HG02759 (cell line): ENCODE measurements around the gene RASD1.

Experiments
- ATAC-seq: cut with Tn5 transposase; IDR thresholded peaks from one replicate; pipeline ENCODE4 v1.9.1; 2021; ENCODE audit warnings: mild to moderate bottlenecking, moderate library complexity; ENCODE audit not compliant: unreplicated experiment

RASD1 gene

DNA sequence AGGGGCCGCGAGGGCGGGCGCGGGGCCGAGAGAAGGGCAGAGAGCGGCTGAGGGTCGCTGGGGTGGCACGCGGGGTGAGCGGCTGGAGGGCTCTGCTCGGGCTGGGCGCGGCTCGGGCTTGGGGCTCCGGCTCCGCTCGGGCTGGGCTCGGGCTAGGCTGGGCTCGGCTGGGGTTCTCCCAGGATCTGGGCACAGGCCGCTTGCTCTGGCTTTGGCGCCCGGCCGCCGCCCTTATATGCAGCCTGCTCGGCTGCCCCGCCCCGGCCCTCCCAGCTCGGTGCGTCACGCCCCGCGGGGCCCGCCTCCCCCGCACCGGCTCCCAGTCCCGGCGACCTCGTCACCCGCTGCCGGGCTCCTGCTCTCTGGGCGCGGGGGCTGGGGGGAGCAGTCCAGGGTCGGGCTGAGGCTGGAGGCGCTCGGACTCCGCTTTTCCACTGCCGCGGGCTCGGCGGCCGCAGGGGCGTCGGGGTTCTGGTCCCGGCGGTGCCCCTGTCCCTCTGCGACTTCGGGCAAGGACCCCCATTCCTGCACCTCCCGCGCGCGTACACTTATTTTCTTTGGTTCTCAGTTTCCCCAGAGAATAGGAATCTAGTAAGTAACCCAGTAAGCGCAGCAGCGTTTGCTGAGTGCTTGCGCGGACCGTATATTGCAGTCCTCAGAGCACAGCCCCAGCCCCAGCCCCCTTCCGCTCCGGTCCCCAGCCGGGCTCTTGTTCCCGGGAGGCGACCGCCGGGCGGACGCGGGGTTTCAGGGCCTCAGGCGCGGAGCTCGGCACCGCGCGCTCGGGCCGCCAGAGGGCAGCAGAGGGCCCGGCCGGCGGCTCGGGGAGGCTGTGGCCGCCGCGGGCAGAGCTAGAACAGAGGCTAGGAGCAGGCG, at the start of gene RASD1:
Gene RASD1 (minus strand): TSS at position 207 of the 876 bp plus-strand sequence. CDS start 214 bp downstream, outside the sequence.
- ATAC-seq: peak; percentile 82

DNA sequence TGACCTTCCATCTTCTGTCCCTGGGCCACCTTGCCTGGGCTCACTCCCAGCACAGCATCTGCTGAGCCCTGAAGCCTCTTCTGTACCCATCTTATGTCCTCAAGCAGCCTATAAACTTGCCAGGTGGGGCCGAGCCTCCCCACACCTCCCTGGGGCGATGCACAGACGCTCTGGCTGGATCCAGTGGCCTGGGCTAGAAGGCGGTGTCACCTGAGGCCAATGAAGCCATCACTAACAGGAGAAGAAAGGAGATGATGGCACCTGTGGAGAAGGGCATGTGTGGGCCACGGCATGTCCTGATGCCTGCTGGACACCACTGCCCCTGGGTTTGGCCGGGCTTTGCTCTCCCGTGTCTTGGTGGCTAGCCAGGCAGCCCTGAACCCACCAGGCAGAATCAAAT, 49.8 kb upstream of the RASD1 start:
- no peak for ATAC-seq

GRCh38 chr17:17545031-17545820, 49.0 kb upstream of the RASD1 start:
- no peak for ATAC-seq

DNA sequence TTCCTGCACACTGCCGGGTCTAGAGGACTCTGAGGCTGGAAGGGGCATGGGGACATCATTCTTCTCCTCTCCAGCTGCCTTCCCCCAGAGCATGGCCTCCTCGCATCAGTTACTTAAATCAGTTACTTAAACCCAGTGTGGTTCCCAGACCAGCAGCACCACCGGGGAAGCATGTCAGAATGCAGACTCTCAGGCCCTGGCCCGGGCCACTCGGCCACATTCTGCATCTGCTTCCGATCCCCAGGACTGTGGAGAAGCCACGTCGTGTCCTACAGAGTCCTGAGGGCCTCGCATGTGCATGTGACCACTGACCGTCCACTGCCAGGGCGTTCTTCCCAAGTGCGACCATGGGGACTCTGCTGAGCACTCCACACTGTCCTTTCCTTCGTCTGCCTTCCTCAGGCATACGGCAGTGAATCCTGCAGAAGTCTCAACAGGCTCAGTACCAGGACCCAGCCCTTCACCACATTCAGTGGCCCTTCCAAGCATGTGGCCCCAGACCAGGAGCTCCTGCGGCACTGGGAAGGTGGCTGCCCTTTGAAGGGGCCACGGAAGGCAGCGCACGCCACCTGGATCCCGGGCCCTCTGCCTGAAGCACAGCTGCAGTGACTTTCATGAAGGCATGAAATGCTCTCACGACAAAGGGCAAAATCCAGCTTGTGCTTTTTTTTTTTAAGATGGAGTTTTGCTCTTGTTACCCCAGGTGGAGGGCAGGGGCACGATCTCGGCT, 46.9 kb upstream of the RASD1 start:
- ATAC-seq: no peak

GRCh38 chr17:17541640-17542001, 45.4 kb upstream of the RASD1 start:
- ATAC-seq: no peak

- no peak for ATAC-seq
These were observed 44.9 kb upstream of the RASD1 start for GRCh38 chr17:17540935-17541639.

DNA sequence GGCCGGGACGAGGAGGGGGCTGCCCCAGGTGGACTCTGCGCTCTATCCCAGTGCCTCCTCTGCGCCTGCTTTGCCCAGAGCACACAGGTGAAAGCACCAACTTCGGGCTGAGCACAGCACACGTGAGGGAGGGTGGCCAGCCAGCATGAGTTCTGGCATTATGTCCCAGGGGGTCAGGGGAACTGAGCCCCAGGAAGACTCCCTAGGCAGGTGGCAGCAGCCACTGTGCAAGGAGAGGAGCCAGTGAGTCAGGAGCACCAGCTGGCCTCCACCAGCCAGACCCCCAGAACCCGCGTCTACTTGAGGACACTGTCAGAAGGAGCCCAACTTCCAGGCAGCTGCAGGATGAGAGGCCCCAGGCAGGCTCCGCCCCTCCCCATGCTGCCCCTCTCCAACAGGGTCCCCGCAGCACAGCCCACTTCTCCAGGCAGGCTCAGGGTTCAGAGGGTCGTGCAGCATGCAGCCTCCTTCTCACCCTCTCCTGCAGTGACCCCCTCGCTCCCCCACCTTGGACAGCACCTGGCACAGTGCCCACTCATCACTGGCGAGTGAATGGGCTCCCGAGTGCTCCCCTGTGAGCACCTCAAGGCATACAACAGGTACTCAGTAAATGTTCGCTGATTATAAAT, 44.2 kb upstream of the RASD1 start:
- no peak for ATAC-seq

DNA sequence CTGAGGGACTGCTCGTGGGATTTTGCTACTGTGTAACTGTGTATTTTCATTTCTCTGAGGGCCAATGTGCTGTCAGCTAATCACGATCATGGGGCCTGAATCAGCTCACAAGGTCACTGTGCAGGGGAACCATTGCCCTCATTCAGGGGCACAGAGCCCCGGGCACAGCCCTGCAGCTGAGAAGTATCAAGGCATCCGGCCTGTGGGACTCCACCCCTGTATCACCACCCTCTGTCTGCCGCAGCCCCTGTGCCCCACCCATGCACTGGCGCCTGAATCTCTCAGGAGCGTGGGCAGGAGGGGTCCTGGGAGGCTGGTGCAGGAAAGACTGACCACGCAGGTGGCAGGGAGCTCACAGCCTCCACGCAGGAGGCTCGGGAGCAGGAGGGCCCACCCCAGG, 43.4 kb upstream of the RASD1 start:
- ATAC-seq: no peak

DNA sequence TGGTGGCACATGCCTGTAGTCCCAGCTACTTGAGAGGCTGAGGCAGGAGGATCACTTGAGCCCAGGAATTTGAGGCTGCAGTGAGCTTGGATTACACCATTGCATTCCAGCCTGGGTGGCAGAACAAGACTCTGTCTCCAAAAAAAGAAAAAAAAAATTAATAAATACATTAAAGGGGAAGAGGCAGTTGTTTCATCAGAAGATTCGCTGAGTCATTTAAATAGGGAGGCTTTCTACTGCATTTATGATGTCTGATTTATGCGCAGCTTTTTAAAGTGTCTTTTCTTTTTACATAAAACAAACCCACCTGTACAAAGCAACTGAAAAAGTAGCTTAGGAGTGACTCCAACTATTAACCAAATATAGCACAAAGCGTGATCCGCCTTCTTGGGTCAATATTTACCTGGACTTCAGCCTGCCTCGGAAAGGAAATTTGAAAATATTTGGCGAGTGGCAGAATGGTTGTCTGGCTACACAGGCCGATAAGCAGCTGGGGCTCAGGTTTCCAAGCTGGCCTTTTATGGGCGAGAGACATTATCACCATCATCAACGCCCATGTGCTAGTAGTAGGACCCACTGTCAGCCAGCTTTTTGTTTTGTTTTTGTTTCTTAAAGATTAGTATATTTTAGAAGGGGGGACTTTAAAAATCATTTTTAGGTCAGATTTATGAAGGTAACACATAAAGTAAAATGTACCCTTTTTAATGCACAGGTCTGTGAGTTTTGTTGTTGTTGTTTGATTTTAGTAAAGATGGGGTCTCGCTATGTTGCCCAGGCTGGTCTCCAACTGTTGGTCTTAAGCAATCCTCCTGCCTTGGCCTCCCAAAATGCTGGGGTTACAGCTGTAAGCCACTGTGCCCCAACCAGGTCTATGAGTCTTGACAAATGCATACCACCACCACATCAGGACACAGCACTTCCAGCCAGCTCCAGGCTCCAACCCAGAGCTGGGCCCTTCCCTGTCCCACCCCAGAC, 42.5 kb upstream of the RASD1 start:
- ATAC-seq: no peak

- ATAC-seq: no peak
These were observed 41.3 kb upstream of the RASD1 start for GRCh38 chr17:17537311-17538099.

DNA sequence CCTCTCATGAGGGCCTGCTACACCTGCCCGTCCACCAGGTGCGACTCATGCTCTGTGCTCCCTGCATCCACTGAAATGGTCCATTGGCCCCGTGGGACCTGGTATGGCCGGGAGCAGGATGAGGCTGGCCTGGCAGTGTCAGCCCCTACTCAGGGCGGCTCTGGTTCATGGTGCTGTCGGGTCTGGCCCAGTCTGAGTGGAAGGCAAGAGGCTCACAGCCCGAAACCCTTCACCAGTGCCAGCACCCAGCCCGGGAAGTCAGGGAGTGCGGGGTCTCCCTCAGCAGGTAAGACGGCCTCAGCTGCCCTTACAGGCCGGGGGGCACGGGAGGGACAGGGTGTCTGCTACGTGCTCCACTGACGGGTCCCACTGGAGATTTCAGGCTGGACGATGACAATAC, 40.5 kb upstream of the RASD1 start:
- ATAC-seq: no peak

DNA sequence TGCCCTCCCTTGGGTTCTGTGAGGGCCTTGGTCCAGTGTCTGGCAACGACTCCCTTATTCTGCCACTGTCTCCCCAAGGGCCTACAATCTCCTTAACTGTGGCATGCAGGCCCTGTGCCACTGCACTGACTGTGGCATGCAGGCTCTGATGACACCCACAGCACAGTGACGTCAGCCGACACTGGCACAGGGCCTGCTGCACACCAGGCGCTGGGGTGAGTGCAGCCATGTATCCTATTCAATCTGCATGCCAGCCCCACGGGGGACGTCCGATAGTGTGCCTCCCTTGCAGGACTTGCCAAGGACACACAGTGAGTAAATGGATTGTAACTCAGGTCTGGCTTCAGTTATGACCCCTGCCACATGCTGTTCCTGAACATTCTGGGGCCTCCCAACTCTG, 39.8 kb upstream of the RASD1 start:
- ATAC-seq: no peak

DNA sequence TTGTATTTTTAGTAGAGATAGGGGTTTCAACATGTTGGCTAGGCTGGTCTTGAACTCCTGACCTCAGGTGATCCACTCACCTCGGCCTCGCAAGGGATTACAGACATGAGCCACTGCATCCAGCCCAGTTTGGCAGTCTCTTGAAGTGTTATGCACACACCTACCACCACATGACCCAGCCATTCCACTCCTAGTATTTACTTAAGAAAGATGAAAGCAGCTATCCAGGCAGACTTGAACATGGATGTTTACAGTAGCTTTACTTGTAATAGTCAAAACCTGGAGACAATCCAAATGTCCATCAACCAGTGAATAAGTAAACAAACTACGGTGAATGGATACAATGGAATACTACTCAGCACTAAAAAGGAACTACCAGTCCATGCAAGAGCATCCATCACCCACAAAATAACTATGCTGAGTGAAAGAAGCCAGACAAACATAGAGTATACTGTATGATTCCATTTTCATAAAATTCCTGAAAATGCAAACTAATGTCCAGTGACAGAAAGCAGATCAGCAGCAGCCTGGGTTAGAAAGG, 37.8 kb upstream of the RASD1 start:
- no peak for ATAC-seq

GRCh38 chr17:17532991-17533390, 36.8 kb upstream of the RASD1 start:
- ATAC-seq: no peak

DNA sequence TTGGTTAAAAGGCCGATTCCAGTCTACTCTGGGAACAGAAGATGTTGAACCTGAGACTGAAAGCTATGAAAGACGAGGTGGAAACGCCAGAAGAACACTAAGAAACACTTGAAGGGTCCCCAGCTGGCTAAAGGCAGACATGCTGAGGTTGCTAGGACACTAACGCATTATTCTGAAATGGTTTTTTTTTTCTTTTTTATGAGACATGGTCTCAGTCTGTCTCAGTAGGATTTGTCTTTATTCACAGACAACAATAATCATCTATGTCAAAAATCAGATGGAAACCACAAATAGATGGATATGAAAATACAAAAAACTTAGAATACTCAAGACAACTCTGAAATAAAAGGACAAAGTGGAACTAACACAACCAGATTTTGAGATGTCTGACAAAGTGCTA, 35.0 kb upstream of the RASD1 start:
- ATAC-seq: no peak

- ATAC-seq: no peak
These were observed 32.8 kb upstream of the RASD1 start for GRCh38 chr17:17528696-17529652.

DNA sequence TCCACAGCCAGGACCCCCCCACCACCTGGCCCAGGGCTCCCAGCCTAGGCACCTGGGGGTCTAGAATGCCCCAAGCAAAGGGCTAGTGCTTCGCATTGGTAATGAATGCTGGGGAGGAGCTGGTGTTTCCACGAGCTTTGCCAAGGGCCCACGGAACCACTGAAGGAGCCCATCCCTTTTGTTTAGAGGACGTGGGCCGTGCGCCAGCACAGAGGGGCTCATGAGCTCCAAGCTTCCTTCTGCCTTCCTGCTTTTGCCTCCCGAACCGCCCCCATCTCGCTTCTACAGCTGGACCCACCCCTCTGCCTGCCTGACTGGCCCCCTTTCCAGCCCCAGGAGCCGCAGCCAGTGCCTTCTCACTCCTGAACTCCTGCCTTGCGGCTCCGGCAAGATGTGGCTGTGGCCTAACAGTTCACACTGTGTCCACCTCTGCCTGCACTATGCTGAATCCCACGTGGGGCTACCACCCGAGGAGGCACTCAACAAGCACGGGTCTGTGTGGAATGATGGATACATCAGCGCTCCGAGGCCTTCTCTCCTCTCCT, 31.8 kb upstream of the RASD1 start:
- no peak for ATAC-seq
